Endometrial microvascular endothelial cells (primary cell): ENCODE data around the gene HS3ST5. TPM values are rescaled to one million over a fixed set of nuclear protein-coding genes. Genes with fewer than 3 reads are reported as not detected.
"Not testable (repeated sequence)": the region's sequence is repeated elsewhere in the genome, so short reads cannot be mapped to it uniquely, and the experiment has no call there.

ENCODE experiments used
- in situ Hi-C: cut with HindIII; loops from 2 replicates; pipeline ENCODE4 v1.10.0; 2017; ENCODE audit warnings: low sequenced_read_pairs, low pct_unique_long_range_greater_than_20kb; ENCODE audit errors: inconsistent ontology term
- total RNA-seq: library from RNA; depleted of rRNA; stranded (reverse); fragments of >200 nt; gene quantifications from one replicate; pipeline ENCODE4 v1.2.3, GENCODE V29; 2015; ENCODE audit errors: inconsistent ontology term

Gene HS3ST5
- total RNA-seq, 1 donor from 2014 or later = not detected

DNA sequence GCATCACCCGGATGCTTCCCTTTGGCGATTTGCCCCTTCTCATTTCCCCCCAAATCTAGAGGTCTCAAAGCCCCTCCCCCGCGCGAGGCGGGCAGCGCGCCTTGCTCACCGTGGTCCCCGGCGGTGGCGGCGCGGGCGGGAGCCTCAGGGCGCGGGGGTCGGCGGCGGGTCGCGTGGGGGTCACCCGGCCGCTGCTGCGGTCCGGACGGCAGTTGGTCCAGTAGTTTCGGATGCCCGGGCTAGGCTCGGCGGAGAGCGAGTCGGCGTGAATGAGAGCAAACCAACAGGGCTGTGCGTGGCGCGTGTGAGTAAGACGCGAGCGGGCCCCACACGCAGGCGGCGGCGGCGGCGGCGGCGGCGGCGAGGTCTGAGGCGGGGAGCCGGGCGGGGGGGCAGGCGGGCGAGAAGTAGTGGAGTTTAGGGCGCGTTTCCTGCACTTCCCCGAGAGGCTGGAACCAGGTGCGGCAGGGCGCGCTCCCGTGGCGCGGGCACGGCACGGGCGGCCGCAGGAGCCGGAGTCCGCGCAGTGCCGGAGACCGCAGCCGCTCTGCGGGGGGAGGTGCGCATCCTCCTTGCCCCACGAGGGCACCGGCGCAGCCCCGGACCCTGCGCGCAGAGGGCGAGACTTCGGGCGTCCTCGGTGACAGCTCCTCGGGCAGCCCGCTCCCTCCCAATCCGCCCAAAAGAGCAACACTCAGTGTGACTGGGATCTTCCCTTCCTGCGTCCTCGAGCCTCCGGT is 567 bp downstream of the HS3ST5 start:
- in situ Hi-C loops = no loop called here

DNA sequence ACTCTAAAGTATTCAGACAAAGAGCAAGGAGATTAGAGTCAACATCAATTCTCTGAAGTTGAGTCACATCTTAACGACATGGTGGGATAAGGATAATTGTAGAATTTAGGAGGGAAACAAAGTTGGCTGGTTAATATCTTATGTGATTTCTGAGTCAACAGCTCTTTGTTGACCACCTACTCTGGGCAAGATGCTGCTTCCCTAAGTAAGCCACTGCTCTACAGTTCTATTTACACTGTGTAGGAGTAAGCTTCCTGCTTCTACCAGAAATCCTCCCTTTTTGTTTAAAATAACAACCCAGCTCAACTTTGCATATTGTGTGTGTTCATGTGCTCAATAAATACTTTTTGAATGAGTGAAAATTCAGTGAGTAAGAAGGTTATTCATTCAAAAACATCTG is 3.1 kb downstream of the HS3ST5 start:
- in situ Hi-C loops = no loop called here

DNA sequence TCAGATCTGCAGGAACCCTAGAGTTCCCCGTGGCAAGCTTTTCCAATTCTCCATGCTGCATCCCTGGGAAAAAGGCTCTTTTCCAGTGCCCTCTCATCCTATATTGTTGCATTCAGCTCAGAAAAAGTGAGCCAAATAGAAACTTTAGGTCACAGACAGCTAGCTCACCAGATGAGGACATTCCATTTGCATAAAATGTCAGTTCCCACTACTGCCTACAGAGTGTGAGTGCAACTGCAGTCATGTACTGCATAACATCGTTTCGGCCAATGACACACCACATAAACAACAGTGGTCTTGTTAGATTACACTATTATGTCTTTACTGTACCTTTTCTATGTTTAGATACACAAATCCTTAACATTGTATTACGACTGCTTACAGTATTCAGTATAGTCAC is 8.6 kb downstream of the HS3ST5 start:
- in situ Hi-C loops = no loop called here

DNA sequence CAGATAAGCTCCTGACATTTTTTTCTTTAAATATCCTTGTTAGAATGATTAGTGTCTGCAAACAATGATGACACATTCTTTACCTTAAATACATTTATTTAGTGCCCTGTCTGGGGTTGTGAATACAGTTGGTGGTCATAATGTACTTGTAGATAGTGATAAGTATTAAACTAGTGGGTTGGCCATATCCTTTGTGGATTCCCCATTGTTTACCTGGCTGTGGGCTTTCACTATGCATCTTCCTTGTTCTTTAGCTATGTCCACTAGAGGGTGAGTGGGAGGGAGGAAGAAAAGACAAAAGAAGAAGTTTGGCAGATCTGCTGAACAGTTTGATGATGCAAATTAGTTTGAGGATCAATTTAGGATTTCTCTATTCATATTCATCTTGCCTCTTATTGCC is 15.7 kb downstream of the HS3ST5 start:
- in situ Hi-C loops = no loop called here

DNA sequence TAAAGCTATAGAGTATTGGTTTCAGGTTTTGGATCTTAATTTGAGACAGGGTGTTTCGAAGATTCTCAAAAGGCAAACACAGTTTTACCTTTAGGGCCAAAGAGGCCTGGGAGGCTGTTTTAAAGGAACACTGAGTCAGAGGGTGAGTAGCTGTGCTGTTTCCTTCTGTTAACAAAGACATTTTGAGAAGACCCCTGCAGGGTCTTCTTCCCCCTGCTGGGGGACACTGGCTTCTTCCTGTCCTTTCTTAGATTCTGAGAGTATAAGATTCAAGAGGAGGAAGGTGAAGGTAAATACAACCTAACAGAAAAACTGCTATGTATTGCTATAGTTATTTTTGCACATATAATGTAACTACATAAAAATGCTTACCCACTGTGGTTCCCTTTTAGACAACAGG is 19.0 kb downstream of the HS3ST5 start:
- in situ Hi-C loops = no loop called here

DNA sequence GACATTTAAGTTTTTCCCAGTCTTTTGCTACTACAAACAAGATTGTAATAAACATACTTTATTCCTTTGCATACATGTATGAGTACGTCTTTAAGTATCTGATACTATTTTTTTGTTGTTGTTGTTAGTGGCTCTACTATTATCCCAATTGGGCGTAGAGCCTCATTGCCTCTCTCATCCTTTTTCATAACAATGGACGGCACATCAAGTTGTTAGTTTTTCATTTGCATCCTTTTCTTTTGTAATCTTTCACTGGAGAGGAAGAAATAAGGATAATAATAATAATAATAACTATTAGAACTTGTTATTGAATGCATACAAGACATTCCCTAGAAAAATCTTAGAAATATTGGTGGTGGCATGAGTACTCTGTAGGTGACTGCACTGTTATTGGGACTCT is 23.1 kb downstream of the HS3ST5 start:
- in situ Hi-C loops = no loop called here

DNA sequence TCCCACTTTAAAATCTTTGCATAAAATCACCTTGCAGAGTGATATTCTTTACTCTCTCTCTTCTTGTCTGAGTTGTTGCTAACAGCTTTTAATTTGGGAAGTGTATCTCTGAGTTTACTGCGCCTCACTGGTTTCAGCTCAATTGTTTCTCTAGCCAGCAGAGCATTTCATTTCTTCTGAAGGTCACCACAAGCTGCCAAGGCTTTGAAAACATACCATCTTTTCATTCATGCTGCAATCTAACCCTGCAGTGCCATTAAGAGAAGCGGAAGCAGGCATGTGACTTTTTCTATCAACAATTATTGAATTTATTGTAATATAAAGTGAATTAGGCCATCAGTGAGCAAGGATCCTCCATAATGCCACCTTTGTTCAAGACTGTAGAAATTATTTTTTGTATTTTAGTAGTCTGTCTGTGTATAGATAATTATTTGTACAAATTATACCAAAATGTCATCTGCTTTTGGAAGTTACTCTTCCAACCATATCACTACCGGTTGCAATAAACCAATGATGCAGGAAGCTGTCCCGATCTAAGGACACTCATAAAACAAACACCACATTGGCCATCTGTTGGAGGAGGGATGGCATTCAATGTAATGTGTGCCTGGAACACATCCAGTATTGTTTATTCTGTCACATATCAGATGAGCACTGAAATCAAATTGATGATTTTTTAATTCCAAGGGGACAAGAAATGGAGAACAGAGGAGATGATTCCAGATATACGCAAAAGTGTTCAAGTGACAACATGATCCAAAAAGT is 26.8 kb downstream of the HS3ST5 start:
- in situ Hi-C loops = no loop called here

DNA sequence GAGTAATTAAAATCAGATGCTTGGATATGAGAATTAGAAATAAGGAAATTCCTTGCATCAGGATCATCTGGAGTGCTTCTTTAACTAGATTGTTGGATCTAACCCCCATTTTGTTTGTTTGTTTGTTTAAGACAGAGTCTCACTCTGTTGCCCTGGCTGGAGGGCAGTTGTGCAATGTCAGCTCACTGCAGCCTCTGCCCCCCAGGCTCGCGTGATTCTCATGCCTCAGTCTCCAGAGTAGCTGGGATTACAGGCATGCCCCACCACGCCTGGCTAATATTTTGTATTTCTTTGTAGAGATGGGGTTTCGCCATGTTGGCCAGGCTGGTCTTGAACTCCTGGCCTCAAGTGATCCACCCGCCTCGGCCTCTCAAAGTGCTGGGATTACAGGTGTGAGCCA is 29.0 kb downstream of the HS3ST5 start:
- in situ Hi-C loops = not testable (repeated sequence)

DNA sequence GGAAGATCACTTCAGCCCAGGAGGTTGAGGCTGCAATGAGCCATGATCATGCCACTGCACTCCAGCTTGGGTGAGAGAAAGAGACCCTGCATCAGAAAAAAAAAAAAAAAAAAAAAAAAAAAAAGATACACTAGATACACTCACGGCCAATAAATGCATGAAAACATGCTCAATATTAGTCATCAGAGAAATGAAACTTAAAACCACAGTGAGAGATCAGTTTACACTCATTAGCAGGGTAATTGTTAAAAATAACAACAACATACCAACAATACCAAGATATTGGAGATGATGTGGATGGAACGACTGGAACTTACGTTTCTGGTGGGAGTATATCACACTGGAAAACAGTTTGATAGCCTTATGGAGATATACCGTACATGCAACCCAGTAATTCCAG is 29.9 kb downstream of the HS3ST5 start:
- in situ Hi-C loops = no loop called here

DNA sequence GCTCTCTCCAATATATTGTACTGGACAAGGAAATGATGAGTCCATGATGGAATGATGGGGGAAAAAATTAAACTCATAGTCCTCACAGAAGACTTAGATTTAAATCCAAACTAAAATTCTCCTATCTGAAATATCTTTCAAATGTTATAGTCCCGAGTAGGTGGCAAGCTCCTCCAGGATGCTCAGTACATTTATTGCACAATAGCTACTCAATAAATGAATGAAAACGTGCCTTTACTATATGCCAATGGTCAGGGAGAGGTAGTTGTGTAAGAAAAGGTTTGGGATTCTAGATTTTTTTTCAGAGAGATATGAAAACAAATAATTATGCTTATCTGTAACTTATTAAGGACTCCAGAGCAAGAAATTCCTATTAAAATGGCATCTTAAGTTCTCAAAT is 32.8 kb downstream of the HS3ST5 start:
- in situ Hi-C loops = no loop called here

DNA sequence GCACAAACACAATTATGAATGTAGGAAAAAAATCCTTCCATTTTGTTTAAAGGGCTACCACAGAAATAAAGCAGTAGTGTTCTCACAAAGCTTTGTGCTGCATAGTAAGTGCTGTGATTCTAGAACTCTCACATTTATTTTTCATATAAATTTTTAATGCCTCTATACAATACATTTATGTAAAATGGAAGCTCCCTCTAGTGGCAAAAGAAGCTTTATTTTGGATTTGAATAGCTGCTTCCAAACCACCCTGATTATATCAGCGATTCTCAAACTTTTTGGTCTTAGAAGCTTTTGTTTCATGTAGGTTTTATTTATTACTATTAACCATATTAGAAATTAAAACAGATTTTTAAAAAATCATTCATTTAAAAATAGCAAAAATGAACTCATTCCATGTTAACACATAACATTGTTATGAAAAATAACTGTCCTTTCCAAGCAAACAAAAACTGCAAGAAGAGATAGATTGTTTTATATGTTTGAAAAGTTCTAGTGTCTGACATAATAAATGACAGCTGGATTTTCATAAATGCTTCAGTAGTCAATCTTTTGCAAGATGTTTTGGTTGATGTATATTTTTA is 38.4 kb downstream of the HS3ST5 start:
- in situ Hi-C loops = no loop called here

DNA sequence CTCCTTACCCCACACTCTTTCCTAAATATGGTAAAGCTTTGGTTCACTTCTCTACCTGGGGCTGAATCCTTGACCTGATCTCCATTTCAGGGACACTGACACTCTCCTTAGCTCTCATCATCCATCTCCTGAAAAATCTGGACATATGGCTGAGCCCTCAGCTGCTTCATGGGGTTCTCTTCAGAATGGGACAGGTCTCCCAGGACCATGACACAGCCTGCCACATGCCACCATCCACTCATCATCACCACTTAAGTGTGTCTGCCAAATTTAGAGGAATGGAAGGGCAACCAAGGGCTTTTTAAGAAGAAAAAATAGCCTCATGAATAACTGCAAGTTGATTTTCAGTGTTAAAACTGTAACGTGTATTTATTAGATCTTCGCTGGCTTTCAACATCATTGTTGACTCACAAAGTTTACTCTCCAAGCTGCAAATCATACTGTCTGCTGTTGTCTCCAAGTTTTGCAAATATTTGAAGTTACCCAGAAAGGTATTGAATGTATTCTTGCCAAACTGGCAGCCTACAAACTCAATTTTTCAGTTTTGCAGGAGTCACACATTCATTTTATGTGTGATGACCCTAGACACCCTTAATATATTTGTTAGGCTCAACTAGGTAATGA is 41.1 kb downstream of the HS3ST5 start:
- in situ Hi-C loops = no loop called here

DNA sequence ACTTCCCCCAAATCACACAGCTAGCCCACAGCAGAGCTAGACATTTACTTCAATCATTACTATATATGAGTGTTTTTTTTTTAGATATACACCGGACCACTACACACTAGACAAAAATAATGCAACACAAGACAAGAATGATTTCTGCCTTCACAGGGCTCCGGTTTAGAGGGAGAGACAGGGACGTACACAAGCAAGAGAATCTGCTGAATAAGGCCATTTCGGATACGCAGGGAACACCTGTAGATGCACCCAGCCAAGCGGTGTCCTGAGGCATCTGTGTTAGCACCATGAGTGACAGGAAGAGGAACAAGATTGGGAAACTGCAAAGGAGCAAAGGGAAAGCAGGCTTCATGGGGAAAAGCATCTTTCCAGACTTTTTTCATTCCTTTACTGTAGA is 45.7 kb downstream of the HS3ST5 start:
- in situ Hi-C loops = no loop called here

DNA sequence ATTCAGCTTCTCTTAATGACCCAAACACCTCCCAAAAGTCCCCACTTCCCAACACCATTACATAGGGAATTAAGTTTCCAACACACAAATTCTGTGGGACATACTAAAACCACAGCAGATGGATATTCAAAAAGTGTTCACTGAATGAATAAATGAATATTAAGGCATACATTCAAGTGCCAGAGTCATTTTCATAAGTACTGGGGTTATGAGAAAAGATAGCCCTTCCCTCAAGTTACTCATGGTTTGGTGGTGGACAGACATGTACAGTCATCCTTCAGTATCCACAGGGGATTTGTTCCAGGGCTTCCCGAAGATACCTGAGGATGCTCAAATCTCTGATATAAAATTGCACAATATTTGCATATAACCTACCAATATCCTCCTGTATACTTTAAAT is 50.4 kb downstream of the HS3ST5 start:
- in situ Hi-C loops = no loop called here

DNA sequence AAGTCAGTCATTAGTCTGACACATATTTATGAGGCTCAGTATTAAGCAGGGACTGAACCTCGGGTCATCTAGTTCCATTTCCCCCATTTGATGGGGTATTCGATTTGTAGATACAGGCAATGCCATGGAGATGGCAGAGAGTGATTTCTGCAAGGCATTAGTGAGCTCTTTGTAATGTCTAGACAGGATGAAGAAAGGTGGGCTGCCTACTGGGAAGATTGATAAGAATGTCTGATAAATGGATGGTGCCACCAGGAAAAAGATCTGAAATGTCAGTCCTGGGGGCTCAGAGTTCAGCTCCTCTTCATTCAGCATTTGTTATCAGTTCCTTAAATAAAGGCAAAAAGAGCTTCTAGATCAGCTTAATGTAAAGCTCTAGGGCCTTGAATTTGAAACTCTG is 51.4 kb downstream of the HS3ST5 start:
- in situ Hi-C loops = no loop called here

DNA sequence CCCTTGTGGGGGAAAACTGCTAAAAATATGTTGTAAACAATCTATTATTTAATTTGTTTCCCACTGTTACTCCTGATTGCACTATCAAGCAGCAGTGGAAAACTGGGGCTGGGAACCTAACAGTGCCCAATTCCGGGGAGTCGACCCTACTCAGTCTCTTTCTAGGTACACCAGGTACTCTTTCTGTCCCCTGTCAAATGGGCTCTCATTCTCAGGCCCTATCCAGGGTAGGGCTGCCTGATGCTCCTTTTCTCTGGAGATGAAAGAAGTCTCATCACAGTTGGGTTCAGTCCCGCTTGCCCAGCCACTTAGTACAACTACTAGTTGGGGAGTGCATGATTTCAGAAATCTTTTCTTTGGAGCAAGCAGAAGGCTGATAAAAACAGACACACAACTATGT is 52.0 kb downstream of the HS3ST5 start:
- in situ Hi-C loops = no loop called here

DNA sequence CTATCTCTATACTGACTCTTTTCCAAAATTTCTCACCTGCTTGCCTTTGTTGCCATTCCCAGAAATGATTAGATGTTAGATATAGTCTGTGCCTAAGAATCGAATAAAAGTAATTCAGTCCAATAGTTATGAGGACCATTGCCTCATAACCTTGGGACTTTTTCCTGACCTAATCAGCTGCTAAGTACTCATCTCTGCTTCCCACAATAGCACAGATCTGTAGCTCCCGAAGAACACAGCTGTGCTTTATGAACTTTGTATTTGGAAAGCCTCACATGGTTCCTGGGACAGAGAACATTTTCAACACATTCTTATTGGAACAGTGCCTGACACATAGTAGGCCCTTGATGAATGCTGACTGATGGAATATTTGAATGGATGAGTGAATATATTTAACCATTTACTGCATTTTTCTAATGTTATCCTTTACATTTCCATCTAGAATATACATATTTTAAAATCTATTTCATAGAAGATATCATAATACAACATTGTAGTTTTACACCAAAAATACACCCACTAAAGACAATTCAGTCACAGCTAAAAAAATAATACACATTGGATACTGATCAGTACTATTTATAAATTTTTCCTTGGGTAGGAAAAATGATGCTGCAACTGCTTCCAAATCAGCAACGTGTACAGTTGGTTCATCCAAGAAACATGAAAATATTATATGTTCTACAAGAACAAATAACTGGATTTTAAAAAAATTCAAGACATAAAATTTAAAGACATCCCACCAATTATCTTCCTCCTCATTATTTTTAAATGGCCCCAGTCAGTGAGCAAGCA is 53.9 kb downstream of the HS3ST5 start:
- in situ Hi-C loops = no loop called here

DNA sequence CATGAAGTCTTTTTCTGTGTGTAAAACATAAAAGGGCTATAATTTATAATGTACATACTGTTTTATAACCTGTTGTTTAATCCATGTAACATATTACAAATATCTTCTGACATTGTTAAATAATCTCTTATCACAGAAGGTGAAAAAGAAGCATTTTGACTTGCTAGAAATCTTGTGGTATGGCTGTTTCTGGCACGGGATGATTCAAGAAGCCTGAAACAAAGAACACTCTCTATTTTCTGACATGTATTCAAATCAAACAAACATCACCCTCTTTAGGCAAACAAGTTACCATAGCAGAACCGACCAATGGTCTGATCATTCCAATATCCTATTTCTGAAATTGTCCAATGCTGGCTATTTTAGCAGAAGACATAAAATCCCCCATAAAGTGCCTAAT is 55.4 kb downstream of the HS3ST5 start:
- in situ Hi-C loops = no loop called here

DNA sequence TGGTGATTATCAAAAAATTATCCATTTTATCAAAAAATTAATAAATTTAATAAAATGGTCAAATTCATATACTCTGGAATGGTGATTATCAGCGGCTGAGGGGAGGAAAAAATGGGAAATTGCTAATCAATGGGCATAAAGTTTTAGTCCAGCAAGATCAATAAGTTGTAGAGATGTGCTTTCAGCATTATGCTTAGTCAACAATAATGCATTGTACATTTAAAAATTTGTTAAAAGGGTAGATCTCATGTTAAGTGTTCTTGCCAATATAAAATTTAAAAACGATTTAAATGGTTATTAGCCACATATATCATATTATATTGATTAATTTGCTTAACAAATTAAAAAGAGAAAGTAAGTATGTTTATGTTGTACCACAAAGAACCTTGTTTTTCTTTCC is 56.6 kb downstream of the HS3ST5 start:
- in situ Hi-C loops = no loop called here
